GM19035 (cell line): ENCODE data around the gene DYSF.
"Not testable (repeated sequence)": the region's sequence is repeated elsewhere in the genome, so short reads cannot be mapped to it uniquely, and the experiment has no call there.

Source experiments
- ATAC-seq: cut with Tn5 transposase; IDR thresholded peaks from one replicate; pipeline ENCODE4 v1.9.1; 2021; ENCODE audit not compliant: unreplicated experiment

Gene DYSF

DNA sequence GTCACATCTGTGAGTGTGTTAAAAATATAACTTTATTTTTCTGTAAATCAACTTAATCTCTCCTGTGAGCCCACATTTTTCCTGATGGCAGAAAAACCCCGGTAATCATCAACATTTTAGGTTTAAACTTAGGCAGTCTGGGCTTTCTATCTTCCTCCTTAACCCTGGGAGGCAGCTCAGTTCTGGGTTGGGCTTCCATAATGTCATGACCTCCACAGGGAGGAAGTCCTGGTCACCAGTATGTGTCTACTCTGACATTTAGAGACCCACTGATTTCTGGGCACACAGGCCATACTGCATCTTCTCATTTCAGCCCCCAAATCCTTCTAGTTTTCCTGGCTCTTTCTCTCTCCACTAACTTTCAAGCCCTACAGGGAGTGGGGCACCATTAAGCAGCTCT, 181.2 kb downstream of the DYSF start:
- ATAC-seq, result no peak

DNA sequence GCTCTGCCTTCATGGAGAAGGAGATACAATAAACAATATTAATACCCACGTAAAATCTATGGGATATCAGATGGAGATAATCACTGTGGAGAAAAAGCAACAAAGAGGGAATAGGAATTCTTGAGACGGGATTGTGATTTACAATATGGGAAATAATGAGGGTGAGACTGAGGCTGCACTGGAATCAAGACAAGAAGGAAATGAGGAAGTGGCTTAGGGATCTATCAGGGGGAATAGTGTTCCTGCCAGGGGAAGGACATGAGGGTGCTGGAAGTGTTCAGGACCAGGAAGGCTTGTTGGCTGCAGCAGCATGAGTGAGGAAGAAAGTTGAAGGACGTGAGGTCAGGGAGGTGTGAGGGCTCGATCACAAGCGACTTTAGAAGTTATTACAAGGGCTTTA, 182.4 kb downstream of the DYSF start:
- no peak for ATAC-seq

DNA sequence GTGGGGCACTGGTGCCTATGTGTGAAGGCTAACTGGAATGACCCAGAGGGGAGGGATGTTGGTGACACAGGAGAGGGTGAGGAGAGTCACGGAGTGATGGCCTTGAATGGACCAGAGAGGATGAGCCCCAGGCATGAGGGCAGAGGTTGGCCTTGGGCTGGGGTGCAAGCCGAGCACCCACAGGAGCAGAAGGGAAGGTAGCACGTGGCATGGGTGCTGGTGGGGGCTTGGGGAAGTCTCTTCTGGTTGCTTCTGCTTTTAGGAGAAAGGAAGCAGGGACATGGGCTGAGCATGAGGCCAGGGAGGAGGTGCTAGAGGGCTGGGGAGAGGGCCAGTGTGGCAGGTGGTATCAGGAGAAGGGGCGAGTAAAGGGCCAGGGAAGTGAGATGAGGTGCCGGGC, 183.8 kb downstream of the DYSF start:
- no peak for ATAC-seq

DNA sequence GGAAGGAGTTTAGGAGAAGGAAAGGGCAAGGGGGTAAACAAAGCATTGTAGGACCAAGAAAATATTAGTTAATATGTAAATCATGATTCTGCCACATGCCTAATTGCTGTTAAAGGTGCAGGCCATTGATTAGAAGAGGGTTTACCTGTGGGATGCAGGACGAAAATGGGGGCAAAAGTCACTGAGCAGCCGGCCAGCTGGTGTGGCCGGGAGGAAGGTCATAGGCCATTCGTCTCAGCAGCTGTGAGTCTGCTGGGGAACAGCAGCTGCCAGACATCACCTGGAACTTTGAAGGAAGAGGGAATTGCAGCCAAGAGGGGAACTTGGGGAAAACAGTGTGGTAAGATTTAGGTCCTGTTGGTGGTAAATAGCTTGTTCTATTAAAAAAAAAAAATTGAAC, 184.4 kb downstream of the DYSF start:
- ATAC-seq, result no peak

DNA sequence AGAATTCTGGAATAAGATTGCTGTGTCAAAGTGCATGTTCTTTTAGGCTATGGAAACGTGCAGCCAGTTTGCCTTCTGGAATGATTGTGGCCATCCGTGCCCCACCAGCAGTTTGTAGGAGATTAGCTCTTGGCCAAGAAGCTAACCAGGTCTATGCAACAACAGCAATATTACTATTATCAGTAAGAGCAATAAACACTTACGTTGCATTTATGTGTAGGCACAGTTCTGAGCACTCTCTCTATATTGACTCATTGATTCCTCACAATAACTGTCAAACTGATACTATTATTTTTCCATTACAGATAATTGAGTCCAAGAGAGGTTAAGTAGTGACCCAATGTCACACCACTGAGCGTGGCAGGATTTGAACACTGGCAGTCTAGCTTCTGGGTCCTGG, 186.4 kb downstream of the DYSF start:
- no peak for ATAC-seq

DNA sequence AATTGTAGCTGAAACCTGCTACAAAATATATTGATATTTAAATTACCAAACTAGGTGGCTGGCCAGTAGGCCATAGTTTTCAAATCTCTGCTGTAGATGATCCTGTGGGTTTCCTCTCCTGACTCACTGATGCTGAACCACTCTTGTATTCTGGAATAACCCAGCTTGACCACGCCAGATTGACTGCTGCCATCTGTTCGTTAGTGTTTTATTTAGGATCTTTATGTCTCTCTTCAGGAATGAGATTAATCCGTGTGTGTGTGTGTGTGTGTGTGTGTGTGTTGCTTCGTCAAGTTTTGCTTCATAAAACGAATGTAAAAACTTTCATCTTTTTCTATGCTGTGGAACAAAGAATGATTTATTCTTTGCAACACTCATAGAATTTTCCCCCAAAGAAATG, 187.1 kb downstream of the DYSF start:
- ATAC-seq, result no peak

DNA sequence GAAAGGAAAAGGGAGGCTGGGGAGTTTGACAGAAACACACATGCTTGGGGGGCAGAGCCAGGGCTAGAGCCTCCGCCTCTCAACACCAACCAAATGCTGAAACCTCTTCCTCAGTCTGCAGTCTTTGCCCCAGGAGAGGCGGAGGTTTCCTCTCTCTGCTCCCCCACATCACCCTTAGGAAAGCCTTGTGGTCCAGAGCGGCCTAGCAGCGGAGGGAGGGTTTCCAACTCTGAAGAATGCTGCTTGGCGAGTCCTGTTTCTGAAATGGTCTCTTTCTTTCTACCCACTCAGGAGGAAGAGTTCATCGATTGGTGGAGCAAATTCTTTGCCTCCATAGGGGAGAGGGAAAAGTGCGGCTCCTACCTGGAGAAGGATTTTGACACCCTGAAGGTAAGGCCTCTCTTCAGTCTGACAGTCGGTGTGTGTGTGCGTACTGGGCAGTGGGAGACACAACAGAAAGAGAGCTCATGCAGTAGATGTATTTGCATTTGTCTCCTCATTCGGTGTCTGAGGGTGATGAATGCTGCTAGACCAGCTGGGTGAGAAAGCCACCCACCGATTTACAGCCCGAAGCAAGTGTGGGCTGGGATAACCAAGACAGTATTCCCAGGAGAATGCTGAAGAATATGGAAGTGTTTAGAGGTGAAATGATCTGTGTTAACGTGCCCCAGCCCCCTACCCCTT, 190.5 kb downstream of the DYSF start:
- no peak for ATAC-seq

DNA sequence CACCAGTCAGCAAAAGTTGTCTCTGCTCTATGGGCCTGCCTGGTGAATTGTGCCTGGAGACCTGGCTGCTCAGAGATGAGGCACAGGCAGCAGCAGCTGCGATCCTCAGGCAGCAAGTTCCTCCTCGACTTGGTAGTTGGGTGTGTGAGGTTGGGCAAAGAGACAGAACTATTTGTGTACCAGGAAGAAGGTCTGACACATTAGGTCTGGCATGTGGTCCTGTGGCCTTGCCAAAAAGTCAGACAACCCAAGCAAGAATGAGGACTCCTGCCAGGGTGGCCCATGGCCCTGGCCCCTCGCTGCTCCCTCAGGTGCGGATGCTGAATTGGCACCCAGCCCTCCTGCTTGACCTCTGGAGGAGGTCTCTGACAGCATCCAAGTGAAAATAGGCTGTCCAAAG, 192.7 kb downstream of the DYSF start:
- ATAC-seq, result no peak

DNA sequence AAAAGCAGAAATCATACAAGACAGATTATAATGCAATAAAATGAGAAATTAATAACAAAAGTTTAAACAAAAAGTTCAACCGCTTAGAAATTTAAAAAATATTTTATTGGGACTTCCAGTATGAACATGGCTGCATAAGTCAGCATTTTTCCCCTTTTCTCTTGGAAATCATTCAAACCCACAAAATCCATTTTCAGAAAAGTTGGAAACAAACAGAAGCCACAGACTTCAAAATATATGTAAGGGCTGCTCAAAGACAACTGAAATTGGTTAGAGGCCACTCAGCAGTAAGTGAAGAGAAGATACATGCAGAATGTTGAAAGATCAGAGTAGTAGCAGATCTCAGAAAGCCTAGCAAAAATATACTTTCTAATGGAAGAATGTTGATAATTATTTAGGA, 194.0 kb downstream of the DYSF start:
- ATAC-seq, result no peak

DNA sequence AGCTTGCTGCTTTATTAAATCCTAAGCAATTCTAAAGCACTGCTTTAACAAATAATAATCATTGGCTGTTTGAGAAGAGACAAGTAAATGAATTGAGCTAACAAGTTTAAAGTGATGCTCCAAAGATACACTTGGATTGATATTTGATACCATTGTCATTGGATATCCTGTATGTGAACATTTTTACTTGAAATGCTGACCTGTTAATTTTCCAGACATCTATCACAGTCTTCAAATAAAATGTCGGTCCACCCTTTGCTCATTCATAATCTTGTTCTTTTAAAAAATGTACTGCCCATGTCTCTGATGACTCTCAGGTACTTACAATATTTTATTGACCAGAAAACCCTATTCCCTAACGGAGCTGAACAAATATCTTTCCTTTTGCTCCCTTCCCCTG, 202.1 kb downstream of the DYSF start:
- no peak for ATAC-seq

DNA sequence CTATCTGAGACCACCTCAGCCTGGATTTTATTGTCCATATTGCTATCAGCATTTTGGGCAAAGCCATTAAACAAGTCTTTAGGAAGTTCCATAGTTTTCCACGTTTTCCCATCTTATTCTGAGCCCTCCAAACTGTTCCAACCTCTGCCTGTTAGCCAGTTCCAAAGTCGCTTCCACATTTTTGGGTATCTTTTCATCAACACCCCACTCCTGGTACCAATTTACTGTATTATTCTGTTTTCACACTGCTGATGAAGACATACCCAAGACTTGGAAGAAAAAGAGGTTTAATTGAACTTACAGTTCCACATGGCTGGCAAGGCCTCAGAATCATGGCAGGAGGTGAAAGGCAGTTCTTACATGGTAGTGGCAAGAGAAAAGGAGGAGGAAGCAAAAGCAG, 204.9 kb downstream of the DYSF start:
- ATAC-seq, result not testable (repeated sequence)

DNA sequence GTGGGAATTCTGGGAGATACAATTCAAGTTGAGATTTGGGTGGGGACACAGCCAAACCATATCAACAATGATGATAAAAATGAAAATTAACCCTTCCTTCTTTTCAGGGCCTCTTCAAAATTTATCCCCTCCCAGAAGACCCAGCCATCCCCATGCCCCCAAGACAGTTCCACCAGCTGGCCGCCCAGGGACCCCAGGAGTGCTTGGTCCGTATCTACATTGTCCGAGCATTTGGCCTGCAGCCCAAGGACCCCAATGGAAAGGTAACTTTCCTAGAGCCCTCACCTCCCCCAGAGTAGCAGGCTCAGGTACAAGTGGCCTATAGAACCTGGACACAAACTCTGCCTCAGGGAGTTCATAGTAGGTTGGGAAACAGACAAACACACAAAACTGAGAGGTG, 205.4 kb downstream of the DYSF start:
- no peak for ATAC-seq

DNA sequence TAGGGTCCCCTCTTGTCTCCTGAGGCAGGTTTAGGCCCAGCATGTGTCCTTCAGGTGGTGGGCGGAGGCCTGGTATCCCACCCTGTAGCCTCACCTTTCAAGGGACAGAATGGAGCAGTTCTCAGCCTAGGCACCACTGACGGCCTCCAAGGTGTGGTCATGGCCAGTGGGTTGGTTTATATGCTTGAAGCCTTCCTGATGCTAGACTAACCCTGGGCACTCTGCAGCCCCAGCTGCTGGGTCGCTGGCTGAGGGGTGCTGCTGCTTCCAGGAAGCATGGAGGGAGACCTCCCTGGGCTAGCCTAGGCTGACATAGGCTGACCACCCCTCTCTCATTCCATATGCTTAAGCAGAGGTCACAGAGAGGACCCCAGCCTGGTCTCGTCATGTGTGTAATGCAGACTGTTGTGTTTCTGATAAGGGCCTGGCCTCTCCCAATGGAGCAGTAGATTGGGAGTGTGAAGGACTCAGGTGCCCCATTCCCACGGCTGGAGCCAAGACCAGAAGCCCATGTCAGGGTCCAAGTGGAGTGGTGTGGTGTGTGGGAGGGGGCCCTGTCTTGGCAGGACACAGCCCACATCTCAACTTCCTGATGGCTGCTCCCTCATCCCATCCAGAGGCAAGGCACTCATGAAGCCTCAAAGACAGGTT, 206.6 kb downstream of the DYSF start:
- ATAC-seq, result no peak

DNA sequence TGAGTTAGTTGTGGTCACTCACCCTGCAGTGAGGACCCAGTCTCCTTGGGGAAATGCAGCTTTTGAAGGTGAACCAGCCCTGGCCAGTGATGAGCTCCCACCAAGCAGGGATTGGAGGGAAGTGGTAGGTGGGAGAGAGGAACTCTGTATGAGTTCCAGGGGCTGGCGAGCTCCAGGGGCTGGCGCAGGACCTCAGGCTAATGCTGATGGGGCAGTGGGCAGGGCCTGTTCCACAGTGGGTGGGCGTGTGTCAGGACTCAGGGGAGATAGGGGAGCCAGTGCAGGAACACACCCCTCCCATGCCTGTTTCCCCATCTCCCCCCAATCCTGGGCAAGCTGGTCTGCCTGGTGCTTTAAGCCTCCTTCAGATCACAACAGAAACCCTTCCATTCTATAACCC, 208.4 kb downstream of the DYSF start:
- no peak for ATAC-seq

DNA sequence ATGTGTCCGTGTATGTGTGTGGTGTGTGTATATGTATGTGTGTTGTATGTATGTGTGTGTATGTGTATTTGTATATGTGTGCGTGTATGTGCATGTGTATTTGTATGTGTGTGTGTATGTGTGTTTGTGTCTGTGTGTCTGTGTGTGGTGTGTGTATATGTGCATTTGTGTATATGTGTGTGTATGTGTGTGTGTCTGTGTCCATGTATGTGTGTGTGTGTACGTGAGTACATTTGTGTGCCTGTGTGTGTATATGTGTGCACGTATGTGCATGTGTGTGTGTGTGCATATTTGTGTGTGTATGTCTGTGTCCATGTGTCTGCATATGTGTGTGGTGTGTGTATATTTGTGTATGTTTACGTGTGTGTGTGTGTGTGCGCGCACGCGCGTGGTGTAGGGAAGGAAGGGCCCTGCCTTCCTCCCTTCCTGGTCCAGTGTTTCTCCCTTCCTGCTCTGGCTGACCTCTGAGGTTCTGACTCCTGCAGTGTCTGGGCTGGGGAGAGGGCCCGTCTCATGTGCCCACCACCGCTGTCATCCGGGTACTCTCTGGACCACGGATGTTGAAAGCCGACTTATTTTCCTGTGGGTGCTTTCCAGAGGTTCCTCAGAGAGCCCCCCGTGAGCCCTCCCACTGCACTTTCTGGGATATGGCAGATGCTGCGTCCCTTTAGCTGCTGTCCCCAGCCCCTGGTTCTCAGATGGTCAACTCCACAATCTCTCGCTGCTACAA, 209.5 kb downstream of the DYSF start:
- ATAC-seq, result no peak

DNA sequence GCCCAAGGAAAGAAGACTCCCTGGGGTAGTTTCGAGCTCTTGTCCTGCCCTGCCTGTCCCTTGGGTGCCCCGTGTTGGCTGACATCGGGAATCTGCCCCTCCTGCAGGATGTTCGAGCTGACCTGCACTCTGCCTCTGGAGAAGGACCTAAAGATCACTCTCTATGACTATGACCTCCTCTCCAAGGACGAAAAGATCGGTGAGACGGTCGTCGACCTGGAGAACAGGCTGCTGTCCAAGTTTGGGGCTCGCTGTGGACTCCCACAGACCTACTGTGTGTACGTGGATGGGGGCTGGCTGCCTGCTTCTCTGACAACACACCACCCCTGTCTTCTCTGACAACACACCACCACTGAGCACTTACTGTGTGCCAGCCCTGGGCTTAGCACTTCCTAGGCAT, 210.8 kb downstream of the DYSF start:
- no peak for ATAC-seq

DNA sequence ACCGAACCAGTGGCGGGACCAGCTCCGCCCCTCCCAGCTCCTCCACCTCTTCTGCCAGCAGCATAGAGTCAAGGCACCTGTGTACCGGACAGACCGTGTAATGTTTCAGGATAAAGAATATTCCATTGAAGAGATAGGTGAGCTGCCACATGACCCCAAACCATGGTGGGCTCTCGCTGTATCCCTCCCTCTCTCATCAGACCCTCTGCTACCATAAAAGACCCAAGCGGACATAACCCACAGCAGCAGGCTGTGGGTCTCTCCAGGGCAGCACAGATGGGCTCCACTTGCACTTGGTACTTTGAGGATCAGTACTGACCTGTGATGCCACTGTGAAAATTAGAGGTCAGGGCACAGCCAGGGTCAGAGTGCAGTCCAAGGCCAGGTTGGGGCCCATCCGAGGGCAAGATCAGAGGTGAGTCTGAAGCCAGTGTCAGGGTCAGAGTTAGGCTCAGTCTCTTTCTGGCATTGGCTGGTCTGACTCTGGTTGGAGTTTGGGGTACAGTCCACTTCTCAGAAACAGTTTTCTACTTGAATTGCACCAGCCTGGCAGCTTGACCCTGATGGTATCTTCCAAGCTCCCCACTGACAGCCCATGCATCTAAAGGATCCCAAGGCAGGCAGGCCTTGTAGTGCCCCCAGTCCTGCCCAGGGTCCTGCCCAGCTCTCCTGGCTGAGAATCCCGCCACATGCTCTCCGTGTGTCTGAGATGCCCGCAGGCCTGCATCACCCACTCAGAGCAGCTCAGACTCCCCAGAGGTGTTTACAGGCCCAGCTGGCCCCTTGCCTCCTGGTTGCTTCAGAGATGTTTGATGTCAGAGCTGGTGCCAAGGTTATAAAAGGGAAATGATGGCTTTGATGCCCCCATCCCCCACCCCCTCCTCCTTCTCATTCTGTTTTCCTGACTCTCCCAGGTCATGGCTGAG, 212.1 kb downstream of the DYSF start:
- ATAC-seq, result no peak

DNA sequence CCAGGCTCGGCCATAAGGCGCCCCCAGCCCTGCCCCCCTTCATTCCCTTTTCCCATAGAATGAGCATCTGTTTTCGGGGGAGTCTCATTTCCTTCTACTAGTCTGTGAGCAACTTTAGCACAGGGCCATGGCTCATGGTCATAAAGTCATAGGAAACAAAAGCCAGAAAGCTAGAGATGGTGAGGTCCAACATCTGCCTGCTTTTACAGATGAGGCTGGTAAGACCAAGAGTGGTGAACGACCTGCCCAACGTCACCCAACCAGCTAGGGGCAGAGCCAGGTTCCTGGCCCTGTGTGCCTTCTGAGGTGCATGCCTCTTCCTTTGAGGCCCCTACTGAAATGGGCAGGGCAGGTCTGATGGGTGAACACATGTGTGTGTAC, 212.7 kb downstream of the DYSF start:
- ATAC-seq, result no peak

DNA sequence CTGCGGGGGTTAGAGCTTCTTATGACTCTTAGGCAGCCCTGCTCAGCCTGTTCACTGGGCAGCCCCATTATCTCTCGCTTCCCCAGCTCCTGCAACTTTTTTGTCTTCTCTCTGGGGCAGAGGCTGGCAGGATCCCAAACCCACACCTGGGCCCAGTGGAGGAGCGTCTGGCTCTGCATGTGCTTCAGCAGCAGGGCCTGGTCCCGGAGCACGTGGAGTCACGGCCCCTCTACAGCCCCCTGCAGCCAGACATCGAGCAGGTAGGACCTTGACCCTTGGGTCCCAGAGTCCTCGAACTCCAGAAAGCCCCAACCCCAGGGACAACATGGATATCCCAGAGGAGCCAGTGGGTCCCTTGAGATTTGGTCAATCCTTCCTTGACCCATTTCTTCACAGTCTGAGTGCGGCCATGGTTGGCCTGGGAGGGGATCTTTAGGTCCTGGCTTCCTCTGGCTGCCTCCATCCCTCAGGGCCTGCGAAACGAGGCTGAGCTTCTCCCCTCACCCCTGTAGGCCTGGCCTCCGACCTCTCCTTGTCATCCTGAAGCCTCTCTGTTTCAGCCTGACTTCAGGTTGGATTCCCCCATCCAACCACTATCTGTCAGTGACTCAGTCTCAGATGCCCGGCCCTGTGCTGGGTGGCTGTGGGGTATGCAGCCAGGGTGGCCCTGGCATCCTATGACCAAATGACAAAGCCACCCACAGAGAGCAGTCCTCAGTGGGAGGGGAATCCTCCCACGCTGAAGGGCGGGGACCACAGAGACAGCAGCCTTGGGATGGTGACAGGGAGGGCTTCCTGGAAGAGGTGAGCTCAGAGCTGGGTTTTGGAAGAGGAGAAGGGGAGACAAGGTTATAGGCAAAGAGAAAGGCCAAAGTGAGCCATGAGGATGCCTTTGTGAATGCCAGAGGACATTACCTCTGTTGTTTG, 214.2 kb downstream of the DYSF start:
- no peak for ATAC-seq

DNA sequence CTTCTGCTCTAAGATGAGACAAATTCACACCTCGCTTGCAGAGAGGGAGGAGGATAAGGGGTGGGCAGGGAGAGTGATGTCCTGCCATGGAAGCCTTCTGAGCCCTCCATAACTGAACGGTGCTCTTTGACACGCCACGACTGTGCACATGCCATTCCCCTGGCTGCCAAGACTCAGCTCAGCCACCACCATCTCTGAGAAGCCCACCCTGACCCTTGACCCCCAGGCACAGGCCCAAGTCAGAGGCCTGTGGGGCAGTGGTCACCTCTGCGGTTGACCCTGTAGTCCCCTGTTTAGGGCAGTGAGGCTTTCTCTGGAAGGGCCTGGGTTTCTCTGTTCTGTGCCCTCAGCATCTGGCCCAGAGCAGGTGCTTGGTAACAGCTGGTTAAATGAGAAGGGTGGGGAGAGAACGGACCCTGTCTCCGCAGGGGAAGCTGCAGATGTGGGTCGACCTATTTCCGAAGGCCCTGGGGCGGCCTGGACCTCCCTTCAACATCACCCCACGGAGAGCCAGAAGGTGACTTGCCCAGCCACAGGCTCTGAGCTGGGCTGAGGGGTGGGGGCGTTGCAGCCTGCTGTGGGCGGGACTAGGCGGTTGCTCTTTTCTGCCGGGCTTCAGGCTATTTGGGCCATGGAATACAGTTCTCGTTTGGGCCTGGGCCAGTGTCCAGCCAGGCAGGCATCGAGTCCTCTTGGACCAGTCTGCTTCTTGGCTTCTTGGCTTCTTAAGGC, 215.1 kb downstream of the DYSF start:
- ATAC-seq, result no peak
